CD4-positive, alpha-beta T cell (primary cell): ENCODE measurements around the gene CACNB2. TPM values are rescaled to one million over a fixed set of nuclear protein-coding genes. Genes with fewer than 3 reads are reported as not detected.

Source experiments
- ATAC-seq: fragments of 200-7000 bp; cut with Tn5 transposase; one replicate; pipeline ENCODE4 v1.10.0; 2022; ENCODE audit warnings: mild to moderate bottlenecking; ENCODE audit not compliant: poor library complexity
- CTCF ChIA-PET: fragments of 350-600 bp; sonication (Branson Sonifier 250); formaldehyde crosslinking; loops from one replicate; lab custom pipeline; 2021; ENCODE audit warnings: antibody characterized with exemption, inconsistent platforms; lab: Charles Lee
- POLR2A ChIA-PET: fragments of 350-600 bp; sonication (Branson Sonifier 250); formaldehyde crosslinking; loops from one replicate; lab custom pipeline; 2021; ENCODE audit warnings: antibody characterized with exemption, inconsistent platforms; lab: Charles Lee
- DNase-seq, 14 experiments: peaks; one replicate each; pipeline ENCODE4 v3.0.0-alpha.2; 2013 to 2020; ENCODE audit warnings: mixed read lengths in 2 of 14
- H3K27ac ChIP-seq, 2 donors: one replicate each; pipeline versions ENCODE4 v1.5.1 to v1.7.0; 2013; ENCODE audit warnings: low read length in 2 of 2, low read depth in 1 of 2, mild to moderate bottlenecking in 1 of 2
- H3K27me3 ChIP-seq, 2 experiments: 1 replicate in 1 of 2; 2 replicates in 1 of 2; pipeline versions ENCODE4 v1.6.1 to v1.7.0; 2013; ENCODE audit warnings: low read length in 2 of 2, control low read depth in 1 of 2, mild to moderate bottlenecking in 1 of 2, moderate library complexity in 1 of 2; ENCODE audit not compliant: insufficient read depth in 2 of 2, control insufficient read depth in 1 of 2
- H3K36me3 ChIP-seq: one replicate; pipeline ENCODE4 v1.6.1; 2013; ENCODE audit warnings: low read length, control low read depth; ENCODE audit not compliant: insufficient read depth
- H3K4me1 ChIP-seq: one replicate; pipeline ENCODE4 v1.6.1; 2013; ENCODE audit warnings: low read length, control low read depth; ENCODE audit not compliant: insufficient read depth
- H3K4me3 ChIP-seq: one replicate; pipeline ENCODE4 v1.5.1; 2013; ENCODE audit warnings: mild to moderate bottlenecking, low read length, moderate library complexity
- H3K9me3 ChIP-seq, 2 experiments: 1 replicate in 1 of 2; 2 replicates in 1 of 2; pipeline versions ENCODE4 v1.6.1 to v1.7.0; 2013; ENCODE audit warnings: low read length in 2 of 2, mild to moderate bottlenecking in 2 of 2, control low read depth in 1 of 2, moderate library complexity in 1 of 2; ENCODE audit not compliant: control insufficient read depth in 1 of 2, insufficient read depth in 1 of 2
- H3K27ac Mint-ChIP-seq: one replicate; pipeline ENCODE4 v1.8.0; 2020; ENCODE audit warnings: mixed read lengths
- H3K27me3 Mint-ChIP-seq: one replicate; pipeline ENCODE4 v1.8.0; 2021; ENCODE audit warnings: mixed read lengths
- H3K36me3 Mint-ChIP-seq: one replicate; pipeline ENCODE4 v1.8.0; 2021; ENCODE audit warnings: low read depth, mixed read lengths
- H3K4me1 Mint-ChIP-seq: one replicate; pipeline ENCODE4 v1.8.0; 2021; ENCODE audit warnings: low read depth, mixed read lengths
- H3K4me3 Mint-ChIP-seq: one replicate; pipeline ENCODE4 v1.8.0; 2020; ENCODE audit warnings: mild to moderate bottlenecking, mixed read lengths
- H3K9me3 Mint-ChIP-seq: one replicate; pipeline ENCODE4 v1.8.0; 2020; ENCODE audit warnings: mixed read lengths
- CTCF ChIP-seq: fragments of 200-600 bp; IDR thresholded peaks from one replicate; pipeline ENCODE4 v1.8.0; 2022; ENCODE audit warnings: antibody characterized with exemption, mild to moderate bottlenecking
- intact Hi-C, 2 experiments: fragments of 100-400 bp; cut with DNase I in 1 of 2; cut with micrococcal nuclease in 1 of 2; formaldehyde crosslinking; loops; one replicate each; pipeline versions ENCODE4 v1.15.1 to v1.9.0; 2023 to 2025; cut with DNase I, micrococcal nuclease
- total RNA-seq, 174 experiments: library from RNA in 2 of 174; stranded (reverse) in 2 of 174; gene quantifications; one replicate each; pipeline ENCODE4 v1.2.3 and lab custom pipeline; 2021 to 2026

Gene CACNB2
- total RNA-seq, 2 experiments from 2014 or later, result 0.34 TPM; not detected in 1

- Histone ChIP-seq H3K27me3 (no peaks in the 10 kb centered on the region), H3K4me3 (no peak overlapping the region), H3K27ac (no peak overlapping the region), H3K4me1 (no peaks in the 10 kb centered on the region), H3K36me3 (no peaks in the 10 kb centered on the region), H3K9me3 (peaks cover 0 to 3% of the 10 kb centered on the region in 2 experiments)
- ATAC-seq (no peak), DNase-seq (no peak)
- Mint-ChIP-seq H3K27ac (no peak overlapping the region), H3K4me3 (no peak overlapping the region), H3K9me3 (no peaks in the 10 kb centered on the region), H3K27me3 (no peaks in the 10 kb centered on the region), H3K36me3 (no peaks in the 10 kb centered on the region), H3K4me1 (no peaks in the 10 kb centered on the region)
- ChIA-PET POLR2A (no interaction called here), CTCF (no interaction called here)
- TF ChIP-seq CTCF, result no peak
- intact Hi-C loops, result no loop called here
Observed at GRCh38 chr10:18490755-18491154, 350.5 kb downstream of the CACNB2 start.

DNA sequence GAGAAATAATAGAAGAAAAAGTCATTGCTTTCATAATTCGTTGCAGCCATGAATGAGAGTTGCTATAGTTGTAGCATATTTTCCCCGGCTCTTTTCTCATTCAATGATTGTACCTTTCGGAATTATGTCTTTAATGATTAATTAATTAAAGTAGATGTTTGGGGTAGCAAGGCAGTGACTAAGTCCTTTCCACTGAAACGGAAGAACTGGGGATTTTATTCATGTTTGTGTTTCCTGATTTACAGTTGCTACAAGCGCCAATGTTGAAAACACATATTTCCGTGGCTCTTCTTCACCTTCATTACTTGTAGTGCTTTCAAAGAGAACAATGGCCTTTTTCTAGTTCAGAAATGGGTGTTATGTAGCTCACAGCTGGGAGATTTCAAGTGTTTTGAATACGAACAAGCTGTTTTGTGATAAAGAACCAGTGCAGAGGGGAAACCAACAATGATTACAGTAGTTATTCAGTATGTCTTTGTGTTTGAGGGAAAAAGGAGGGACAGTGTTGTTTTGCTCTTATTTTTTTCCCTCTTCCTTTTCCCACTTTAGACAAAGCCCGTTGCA, 357.7 kb downstream of the CACNB2 start:
- no peaks in the 10 kb centered on the region for H3K27me3 ChIP-seq
- DNase-seq (no peak), ATAC-seq (no peak)
- Mint-ChIP-seq H3K27me3 (peaks cover 23% of the 10 kb centered on the region), H3K27ac (no peak overlapping the region), H3K9me3 (no peaks in the 10 kb centered on the region), H3K4me1 (no peaks in the 10 kb centered on the region), H3K36me3 (no peaks in the 10 kb centered on the region), H3K4me3 (no peak overlapping the region)
- intact Hi-C loops, result no loop called here
- no peak overlapping the region for H3K27ac ChIP-seq
- CTCF ChIA-PET, result no interaction called here
- no peak overlapping the region for H3K4me3 ChIP-seq
- no peaks in the 10 kb centered on the region for H3K9me3 ChIP-seq
- no peak for TF ChIP-seq CTCF
- no peaks in the 10 kb centered on the region for H3K36me3 ChIP-seq
- POLR2A ChIA-PET, result no interaction called here
- H3K4me1 ChIP-seq, result no peaks in the 10 kb centered on the region

GRCh38 chr10:18498998-18499397, 358.8 kb downstream of the CACNB2 start:
- no peak overlapping the region for H3K4me3 ChIP-seq
- no peaks in the 10 kb centered on the region for H3K4me1 Mint-ChIP-seq
- peaks cover 23% of the 10 kb centered on the region for H3K27me3 Mint-ChIP-seq
- H3K36me3 ChIP-seq, result no peaks in the 10 kb centered on the region
- H3K27ac ChIP-seq, result no peak overlapping the region
- no peaks in the 10 kb centered on the region for H3K9me3 Mint-ChIP-seq
- no peaks in the 10 kb centered on the region for H3K27me3 ChIP-seq
- H3K4me1 ChIP-seq, result no peaks in the 10 kb centered on the region
- ChIA-PET POLR2A (no interaction called here), CTCF (no interaction called here)
- no peaks in the 10 kb centered on the region for H3K9me3 ChIP-seq
- DNase-seq, result no peak
- H3K36me3 Mint-ChIP-seq, result no peaks in the 10 kb centered on the region
- no peak for ATAC-seq
- no peak overlapping the region for H3K4me3 Mint-ChIP-seq
- intact Hi-C loops, result no loop called here
- TF ChIP-seq CTCF, result no peak
- no peak overlapping the region for H3K27ac Mint-ChIP-seq
